ENCODE measurements around the gene CACNA1E. TPM values are rescaled to one million over a fixed set of nuclear protein-coding genes. Genes with fewer than 3 reads are reported as not detected.

Gene CACNA1E
- total RNA-seq, 1 donor from 2014 or later: not detected

DNA sequence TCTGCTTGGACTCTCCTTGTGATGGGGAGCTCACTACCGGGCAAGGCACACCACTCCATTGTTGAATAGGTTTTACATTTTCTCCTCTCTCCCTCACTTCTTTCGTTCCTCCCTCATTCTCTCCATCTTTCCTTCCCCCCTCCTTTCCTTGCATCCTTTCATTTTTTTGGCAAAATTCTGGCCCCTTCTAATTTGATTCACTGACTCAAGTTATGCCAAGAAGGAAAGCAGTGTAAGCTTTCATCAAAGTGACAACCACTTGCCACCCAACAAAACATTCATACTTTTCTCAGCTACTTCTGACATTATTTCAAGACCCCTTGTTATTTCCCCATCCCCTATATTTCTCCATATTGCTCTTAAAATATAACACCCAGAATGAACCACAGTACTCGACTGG, 68.4 kb downstream of the CACNA1E start:
- H3K9me3 Mint-ChIP-seq (ENCODE audit: unreplicated experiment): no peaks in the 10 kb centered on the region
- no peak overlapping the region for H3K27ac Mint-ChIP-seq (ENCODE audit: unreplicated experiment)
- H3K4me1 Mint-ChIP-seq (ENCODE audit: unreplicated experiment): no peaks in the 10 kb centered on the region
- H3K27me3 Mint-ChIP-seq (ENCODE audit: unreplicated experiment): no peaks in the 10 kb centered on the region
- DNase-seq (ENCODE audit: extremely low spot score, unreplicated experiment): no peak
- H3K4me3 Mint-ChIP-seq (ENCODE audit: unreplicated experiment): no peak overlapping the region
- no peak for TF ChIP-seq CTCF (IDR thresholded peaks at IDR 0.05)
- H3K36me3 Mint-ChIP-seq (ENCODE audit: unreplicated experiment): no peaks in the 10 kb centered on the region

- Mint-ChIP-seq H3K4me1 (ENCODE audit: unreplicated experiment) (no peaks in the 10 kb centered on the region), H3K9me3 (ENCODE audit: unreplicated experiment) (no peaks in the 10 kb centered on the region), H3K27me3 (ENCODE audit: unreplicated experiment) (no peaks in the 10 kb centered on the region), H3K27ac (ENCODE audit: unreplicated experiment) (no peak overlapping the region), H3K4me3 (ENCODE audit: unreplicated experiment) (no peak overlapping the region), H3K36me3 (ENCODE audit: unreplicated experiment) (no peaks in the 10 kb centered on the region)
- DNase-seq (ENCODE audit: extremely low spot score, unreplicated experiment): no peak
- TF ChIP-seq CTCF (IDR thresholded peaks at IDR 0.05): no peak
Observed at GRCh38 chr1:181554465-181554864, 71.1 kb downstream of the CACNA1E start.

DNA sequence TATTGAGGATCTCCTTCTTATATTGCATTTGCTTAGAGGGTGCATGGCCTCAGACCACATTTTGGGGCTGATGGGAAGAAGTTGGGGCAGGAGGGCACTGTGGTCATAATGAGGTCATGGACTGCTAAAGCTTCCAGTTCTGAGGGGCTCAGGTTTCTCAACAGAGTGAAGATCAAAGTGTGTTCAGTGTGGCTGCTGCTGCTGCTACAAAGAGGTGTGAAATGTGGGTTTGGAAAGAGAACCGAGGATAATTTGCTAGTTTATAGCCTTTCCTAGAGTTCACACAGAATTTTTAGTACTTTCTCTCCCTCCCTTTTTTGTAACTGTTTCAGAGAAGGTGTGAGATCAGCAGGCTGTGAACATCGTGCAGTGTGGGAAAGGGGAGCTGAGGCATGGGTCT, 73.3 kb downstream of the CACNA1E start:
- DNase-seq (ENCODE audit: extremely low spot score, unreplicated experiment): no peak
- Mint-ChIP-seq H3K9me3 (ENCODE audit: unreplicated experiment) (no peaks in the 10 kb centered on the region), H3K4me1 (ENCODE audit: unreplicated experiment) (no peaks in the 10 kb centered on the region), H3K27ac (ENCODE audit: unreplicated experiment) (no peak overlapping the region), H3K36me3 (ENCODE audit: unreplicated experiment) (no peaks in the 10 kb centered on the region), H3K4me3 (ENCODE audit: unreplicated experiment) (no peak overlapping the region), H3K27me3 (ENCODE audit: unreplicated experiment) (no peaks in the 10 kb centered on the region)
- TF ChIP-seq CTCF (IDR thresholded peaks at IDR 0.05): no peak

DNA sequence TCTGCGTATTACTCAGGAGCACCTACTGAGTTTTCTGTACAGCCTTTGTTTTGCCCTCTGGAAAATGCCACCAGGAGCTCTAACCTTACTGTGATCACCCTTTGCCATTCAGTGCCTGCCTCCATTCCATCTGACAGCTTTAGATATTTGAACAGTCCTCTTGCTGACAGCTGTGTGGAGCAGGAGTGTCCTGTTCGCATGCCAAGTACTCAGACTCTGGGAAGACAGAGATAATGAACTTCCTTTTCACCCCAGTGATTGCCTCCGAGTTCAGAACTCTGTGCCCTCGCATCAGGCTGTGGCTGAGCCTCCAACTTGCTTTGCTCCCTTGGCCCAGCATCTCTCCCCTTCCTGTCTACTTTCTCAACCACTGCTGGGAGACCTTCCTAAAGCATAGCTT, 74.0 kb downstream of the CACNA1E start:
- no peaks in the 10 kb centered on the region for H3K4me1 Mint-ChIP-seq (ENCODE audit: unreplicated experiment)
- no peak for DNase-seq (ENCODE audit: extremely low spot score, unreplicated experiment)
- no peak overlapping the region for H3K4me3 Mint-ChIP-seq (ENCODE audit: unreplicated experiment)
- TF ChIP-seq CTCF (IDR thresholded peaks at IDR 0.05): no peak
- no peaks in the 10 kb centered on the region for H3K36me3 Mint-ChIP-seq (ENCODE audit: unreplicated experiment)
- H3K9me3 Mint-ChIP-seq (ENCODE audit: unreplicated experiment): no peaks in the 10 kb centered on the region
- no peak overlapping the region for H3K27ac Mint-ChIP-seq (ENCODE audit: unreplicated experiment)
- no peaks in the 10 kb centered on the region for H3K27me3 Mint-ChIP-seq (ENCODE audit: unreplicated experiment)

- DNase-seq (ENCODE audit: extremely low spot score, unreplicated experiment): no peak
- no peaks in the 10 kb centered on the region for H3K27me3 Mint-ChIP-seq (ENCODE audit: unreplicated experiment)
- no peaks in the 10 kb centered on the region for H3K9me3 Mint-ChIP-seq (ENCODE audit: unreplicated experiment)
- no peaks in the 10 kb centered on the region for H3K4me1 Mint-ChIP-seq (ENCODE audit: unreplicated experiment)
- H3K36me3 Mint-ChIP-seq (ENCODE audit: unreplicated experiment): no peaks in the 10 kb centered on the region
- no peak overlapping the region for H3K27ac Mint-ChIP-seq (ENCODE audit: unreplicated experiment)
- TF ChIP-seq CTCF (IDR thresholded peaks at IDR 0.05): no peak
- no peak overlapping the region for H3K4me3 Mint-ChIP-seq (ENCODE audit: unreplicated experiment)
Observed at GRCh38 chr1:181558416-181558815, 75.1 kb downstream of the CACNA1E start.
